Neural cell (in vitro differentiated cells): ENCODE measurements around the gene CASP9. TPM values are rescaled to one million over a fixed set of nuclear protein-coding genes. Genes with fewer than 3 reads are reported as not detected.
"Not testable (repeated sequence)": the region's sequence is repeated elsewhere in the genome, so short reads cannot be mapped to it uniquely, and the experiment has no call there.

Experiments used
- H2AFZ ChIP-seq: fragments of 200-600, 300-800 bp; sonication (generic), shearing (Covaris generic); 2 replicates; pipeline ENCODE4 v1.6.0; 2014; ENCODE audit warnings: low read depth, mild to moderate bottlenecking, antibody characterized with exemption, low read length, moderate library complexity
- H3F3A ChIP-seq: fragments of 200-600 bp; shearing (Covaris generic); 2 replicates; pipeline ENCODE4 v1.6.1; 2016; ENCODE audit warnings: mild to moderate bottlenecking, moderate library complexity, mixed read lengths, antibody characterized with exemption, low read length; ENCODE audit not compliant: insufficient read depth, poor library complexity, severe bottlenecking
- H3K27ac ChIP-seq: fragments of 200-600, 300-800 bp; sonication (generic), shearing (Covaris generic); 2 replicates; pipeline ENCODE4 v1.5.1; 2014; ENCODE audit warnings: mild to moderate bottlenecking, low read length, moderate library complexity
- H3K27me3 ChIP-seq: fragments of 300-800, 200-600 bp; sonication (generic), shearing (Covaris generic); 2 replicates; pipeline ENCODE4 v1.6.0; 2014; ENCODE audit warnings: mild to moderate bottlenecking, low read depth, low read length, moderate library complexity; ENCODE audit not compliant: insufficient read depth
- H3K36me3 ChIP-seq: fragments of 300-800, 200-600 bp; sonication (generic), shearing (Covaris generic); 2 replicates; pipeline ENCODE4 v1.5.1; 2014; ENCODE audit warnings: mild to moderate bottlenecking, antibody characterized with exemption, low read length, moderate library complexity; ENCODE audit not compliant: insufficient read depth
- H3K4me2 ChIP-seq: fragments of 300-800, 200-600 bp; sonication (generic), shearing (Covaris generic); 2 replicates; pipeline ENCODE4 v1.6.0; 2014; ENCODE audit warnings: mild to moderate bottlenecking, low read length
- H3K4me3 ChIP-seq: fragments of 300-800, 200-600 bp; sonication (generic), shearing (Covaris generic); 2 replicates; pipeline ENCODE4 v1.5.1; 2014; ENCODE audit warnings: mild to moderate bottlenecking, low read length, moderate library complexity
- H3K79me2 ChIP-seq: fragments of 200-600 bp; shearing (Covaris generic); replicated peaks from 2 replicates; pipeline ENCODE4 v1.6.0; 2014; ENCODE audit warnings: mild to moderate bottlenecking, low read length, moderate library complexity; ENCODE audit not compliant: insufficient read depth
- H3K9ac ChIP-seq: fragments of 300-800, 200-600 bp; sonication (generic), shearing (Covaris generic); 2 replicates; pipeline ENCODE4 v1.6.1; 2016; ENCODE audit warnings: mild to moderate bottlenecking, low read length, mixed read lengths
- H3K9me2 ChIP-seq: fragments of 200-600 bp; shearing (Covaris generic); 2 replicates; pipeline ENCODE4 v1.6.1; 2016; ENCODE audit warnings: mild to moderate bottlenecking, low read length, mixed read lengths; ENCODE audit not compliant: insufficient read depth
- H3K9me3 ChIP-seq: fragments of 200-600, 300-800 bp; sonication (generic), shearing (Covaris generic); 2 replicates; pipeline ENCODE4 v1.6.1; 2016; ENCODE audit warnings: mild to moderate bottlenecking, mixed run types, low read length, moderate library complexity, mixed read lengths
- H4K20me1 ChIP-seq: fragments of 200-600 bp; shearing (Covaris generic); 2 replicates; pipeline ENCODE4 v1.6.1; 2016; ENCODE audit warnings: mild to moderate bottlenecking, mixed run types; ENCODE audit not compliant: insufficient read depth
- CTCF ChIP-seq: fragments of 450-650 bp; IDR thresholded peaks from 2 replicates; pipeline ENCODE4 v1.5.1; 2014; ENCODE audit warnings: antibody characterized with exemption, mild to moderate bottlenecking, moderate library complexity; ENCODE audit not compliant: poor library complexity, severe bottlenecking
- EP300 ChIP-seq: fragments of 450-650 bp; conservative IDR thresholded peaks from 2 replicates; pipeline ENCODE4 v1.6.1; 2014; ENCODE audit warnings: antibody characterized with exemption, mild to moderate bottlenecking, moderate library complexity; ENCODE audit not compliant: poor library complexity, severe bottlenecking
- EZH2 ChIP-seq: fragments of 200-600, 300-800 bp; shearing (Covaris generic), sonication (generic); IDR thresholded peaks from 2 replicates; pipeline ENCODE4 v1.6.1; 2014; ENCODE audit warnings: antibody characterized with exemption, low read length, borderline replicate concordance, mild to moderate bottlenecking; ENCODE audit not compliant: insufficient read depth, poor library complexity, severe bottlenecking
- MXI1 ChIP-seq: fragments of 450-650 bp; conservative IDR thresholded peaks from 2 replicates; pipeline ENCODE4 v1.6.1; 2014; ENCODE audit warnings: antibody characterized with exemption, mild to moderate bottlenecking; ENCODE audit not compliant: poor library complexity, severe bottlenecking
- POLR2AphosphoS5 ChIP-seq: IDR thresholded peaks from 2 replicates; pipeline ENCODE4 v1.6.1; 2012
- RAD21 ChIP-seq: fragments of 450-650 bp; conservative IDR thresholded peaks from 2 replicates; pipeline ENCODE4 v1.6.1; 2014; ENCODE audit warnings: antibody characterized with exemption, mild to moderate bottlenecking, moderate library complexity
- REST ChIP-seq: IDR thresholded peaks from 2 replicates; pipeline ENCODE4 v1.6.1; 2012; ENCODE audit warnings: borderline replicate concordance
- SMC3 ChIP-seq: fragments of 450-650 bp; conservative IDR thresholded peaks from 2 replicates; pipeline ENCODE4 v1.6.1; 2014; ENCODE audit warnings: antibody characterized with exemption, mild to moderate bottlenecking, moderate library complexity; ENCODE audit not compliant: poor library complexity
- TAF1 ChIP-seq: IDR thresholded peaks from 2 replicates; pipeline ENCODE4 v1.6.1; 2012; ENCODE audit warnings: low read depth
- polyA plus RNA-seq: library from polyadenylated mRNA; depleted of rRNA; stranded (reverse); fragments of >200 nt; gene quantifications from 2 replicates; pipeline ENCODE4 v1.2.3, GENCODE V29; 2014

CASP9 gene
- polyA plus RNA-seq, 1 donor from 2014 or later = 13.7 TPM

DNA sequence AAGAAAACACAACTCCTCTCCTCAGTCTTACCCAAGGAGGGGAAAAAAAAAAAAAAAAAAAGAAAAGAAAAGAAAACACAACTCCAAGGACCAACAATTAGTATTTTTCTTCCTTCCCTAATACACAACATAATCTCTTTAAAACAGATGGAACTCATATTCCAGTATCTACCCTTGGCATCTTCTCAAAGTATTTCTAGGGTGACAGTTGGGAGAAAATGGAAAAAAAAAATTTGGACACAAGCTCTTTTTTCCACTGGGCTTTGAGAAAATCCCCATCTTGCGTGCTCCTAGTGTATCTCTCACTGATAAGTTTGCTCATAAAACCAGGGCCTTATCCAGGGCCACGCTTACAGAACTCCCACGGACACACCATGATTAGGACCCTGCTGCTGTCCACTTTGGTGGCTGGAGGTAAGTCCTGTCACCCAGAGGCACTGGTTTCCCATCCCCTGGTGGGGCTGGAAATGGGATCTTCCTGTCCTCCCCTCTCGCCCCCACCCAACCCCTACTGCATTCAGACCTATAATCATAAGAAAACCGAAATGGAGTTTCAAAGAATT lies 48.2 kb downstream of the CASP9 start, which contains the start of gene CELA2B:
Gene CELA2B (plus strand): TSS at position 353 of the 563 bp plus-strand sequence. CDS start 22 bp downstream, at position 375.
- no peak within 1 kb of the TSS for H2AFZ ChIP-seq
- H3K27ac ChIP-seq = no peak within 1 kb of the TSS
- no peaks in the 10 kb centered on the region for H4K20me1 ChIP-seq
- H3K9me3 ChIP-seq = no peaks in the 10 kb centered on the region
- no peaks in the 10 kb centered on the region for H3K36me3 ChIP-seq
- H3K4me3 ChIP-seq = no peak within 1 kb of the TSS
- H3K79me2 ChIP-seq = no peaks in the 10 kb centered on the region
- no peaks in the 10 kb centered on the region for H3K9me2 ChIP-seq
- H3K4me2 ChIP-seq = no peak within 1 kb of the TSS
- no peak for TF ChIP-seq TAF1
- TF ChIP-seq SMC3 = no peak
- TF ChIP-seq POLR2AphosphoS5 = no peak
- no peak for TF ChIP-seq REST
- TF ChIP-seq CTCF = no peak
- no peak for TF ChIP-seq MXI1
- TF ChIP-seq EP300 = no peak
- no peak for TF ChIP-seq RAD21
- no peak for TF ChIP-seq EZH2
- no peak within 1 kb of the TSS for H3K9ac ChIP-seq
- H3K27me3 ChIP-seq = no peaks in the 10 kb centered on the region
- no peaks in the 10 kb centered on the region for H3F3A ChIP-seq

- TF ChIP-seq MXI1 (no peak), EZH2 (no peak), REST (no peak), SMC3 (no peak), TAF1 (no peak), EP300 (no peak), CTCF (no peak), RAD21 (no peak), POLR2AphosphoS5 (no peak)
- Histone ChIP-seq H3K4me3 (no peak overlapping the region), H3K27me3 (no peaks in the 10 kb centered on the region), H3K27ac (no peak overlapping the region), H3K9me3 (no peaks in the 10 kb centered on the region), H3K79me2 (no peaks in the 10 kb centered on the region), H3K36me3 (no peaks in the 10 kb centered on the region), H3K9ac (no peak overlapping the region), H3K4me2 (no peak overlapping the region), H3K9me2 (no peaks in the 10 kb centered on the region), H2AFZ (no peak overlapping the region), H4K20me1 (no peaks in the 10 kb centered on the region), H3F3A (no peaks in the 10 kb centered on the region)
These were observed 51.4 kb downstream of the CASP9 start for GRCh38 chr1:15472587-15472986.

DNA sequence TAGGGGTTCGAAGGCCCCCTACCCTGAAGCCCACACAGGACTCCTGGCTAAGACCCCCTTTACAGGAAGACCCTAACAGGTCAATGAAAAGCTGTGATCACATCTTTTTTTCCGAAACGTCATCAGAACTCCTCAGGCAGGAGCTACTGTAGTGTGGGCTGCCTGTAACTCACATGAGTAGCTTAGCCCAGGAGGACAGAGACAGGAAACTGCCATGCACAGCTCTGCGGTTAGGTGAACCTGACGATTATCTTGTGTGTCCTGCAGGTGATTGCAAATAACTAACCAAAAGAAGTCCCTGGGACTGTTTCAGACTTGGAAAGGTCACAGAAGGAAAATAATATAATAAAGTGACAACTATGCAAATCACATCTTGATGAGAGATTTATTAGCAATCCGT lies 52.3 kb downstream of the CASP9 start:
- H3K27ac ChIP-seq, H3K9me3 ChIP-seq, H3K27me3 ChIP-seq, H3K9me2 ChIP-seq, H3K79me2 ChIP-seq, H3F3A ChIP-seq, H3K36me3 ChIP-seq, H2AFZ ChIP-seq, H3K9ac ChIP-seq, H3K4me2 ChIP-seq, H4K20me1 ChIP-seq, H3K4me3 ChIP-seq: not testable (repeated sequence)
